Astrocyte of the hippocampus (primary cell): ENCODE results near the gene BRICD5.

Experiments
- DNase-seq: peaks from one replicate; pipeline ENCODE4 v3.0.0; 2011; ENCODE audit warnings: low read depth, low spot score

BRICD5 gene

DNA sequence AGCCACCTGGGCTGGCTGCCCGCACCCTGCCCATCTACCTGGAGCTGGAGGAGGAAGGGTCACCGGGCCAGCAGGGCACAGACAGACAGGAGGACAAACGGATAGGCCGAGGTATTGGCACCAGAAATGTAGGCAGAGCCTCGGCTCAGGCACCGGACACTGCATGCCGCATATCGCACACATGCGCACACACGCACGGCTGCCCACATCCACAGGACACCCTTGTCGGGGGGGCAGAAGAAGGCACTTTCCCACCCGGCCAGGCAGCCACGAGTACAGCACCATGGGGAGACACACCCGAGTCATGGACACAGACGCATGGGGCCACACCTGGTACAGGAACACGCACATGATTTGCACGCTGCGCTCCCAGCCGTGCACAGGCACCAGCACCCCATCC lies 28.7 kb downstream of the BRICD5 start:
- DNase-seq = no peak

DNA sequence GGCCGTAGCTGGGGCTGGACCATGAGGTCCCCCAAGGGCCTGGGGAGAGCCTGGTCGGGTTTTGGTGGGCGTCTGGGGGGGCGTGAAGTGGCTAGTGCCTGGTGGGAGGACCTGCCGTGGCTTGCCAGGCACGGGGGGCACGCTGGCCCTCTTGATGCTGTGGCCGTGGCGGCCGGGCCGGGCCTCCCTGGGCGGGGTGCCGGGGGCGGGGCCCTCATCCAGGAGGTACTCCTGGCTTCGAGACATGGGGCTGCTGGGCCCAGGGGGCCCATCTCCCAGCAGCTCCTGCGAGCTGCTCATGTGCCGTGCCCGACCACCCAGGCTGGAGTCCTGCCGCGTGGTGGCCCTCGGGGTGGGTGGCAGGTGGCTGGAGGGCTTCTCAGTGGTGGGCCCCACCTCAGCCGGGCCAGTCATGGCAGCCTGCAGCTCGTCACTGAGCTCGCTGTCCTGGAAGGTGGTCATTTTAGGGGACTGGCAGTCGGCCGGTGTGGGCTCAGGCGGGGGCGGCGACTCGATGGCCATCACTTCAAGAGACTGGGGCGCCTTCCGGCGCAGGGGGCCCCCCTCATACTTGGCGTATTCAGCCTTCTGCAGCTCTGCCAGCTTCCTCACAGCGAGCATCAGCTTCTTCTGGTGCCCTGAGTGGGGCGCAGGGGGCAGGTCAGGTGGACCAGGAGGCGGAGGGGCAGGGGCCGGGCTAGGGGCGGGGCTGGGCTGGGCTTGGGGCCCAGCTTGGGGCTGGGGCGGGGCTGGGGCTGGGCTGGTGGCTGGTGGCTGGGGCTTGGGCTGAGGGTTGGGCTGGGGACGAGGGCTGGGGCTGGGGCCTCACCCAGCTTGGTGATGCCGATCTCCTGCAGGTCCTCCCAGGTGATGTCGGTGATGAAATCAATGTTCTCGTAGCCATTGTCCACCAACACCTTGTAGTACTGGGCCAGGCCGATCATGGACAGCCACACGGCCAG lies 29.4 kb downstream of the BRICD5 start:
- DNase-seq = no peak

DNA sequence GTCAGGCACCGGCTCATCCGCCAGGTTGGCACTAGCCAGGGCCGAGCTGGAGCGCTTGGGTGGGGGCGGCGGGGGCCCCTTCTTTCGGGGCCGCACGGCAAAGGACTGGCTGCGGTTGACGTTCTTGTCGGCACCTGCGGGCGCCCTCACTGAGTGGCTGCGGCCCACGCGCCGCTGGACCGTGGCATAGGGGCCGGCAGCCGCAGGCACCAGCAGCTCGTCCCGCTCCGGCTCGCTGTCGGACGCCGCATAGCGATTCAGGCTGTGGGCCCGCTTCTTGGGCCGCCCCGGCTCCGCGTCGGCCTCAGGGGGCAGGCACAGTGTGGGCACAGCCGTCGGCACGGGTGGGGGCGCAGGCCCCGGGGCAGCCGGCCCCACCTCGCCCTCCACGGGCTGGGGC lies 30.2 kb downstream of the BRICD5 start:
- no peak for DNase-seq

DNA sequence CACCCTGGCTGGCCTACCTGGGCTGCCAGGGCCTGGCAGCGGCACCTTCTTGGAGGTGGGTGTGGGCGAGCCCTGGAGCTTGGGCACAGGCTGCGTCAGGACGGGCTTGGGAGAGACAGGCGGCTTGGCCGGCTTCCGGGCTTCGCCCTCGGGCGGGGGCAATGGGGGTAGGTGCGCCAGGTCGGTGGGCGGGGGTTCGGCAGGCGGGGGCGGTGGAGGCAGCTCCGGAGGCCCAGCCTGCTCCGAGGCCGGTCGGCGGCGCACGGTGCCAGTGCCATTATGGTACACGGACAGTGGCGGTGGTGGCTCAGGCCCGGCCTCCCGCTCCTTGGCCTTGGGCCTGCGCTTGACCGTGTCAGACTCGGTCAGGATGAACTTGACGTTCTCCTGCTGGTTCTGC lies 31.1 kb downstream of the BRICD5 start:
- no peak for DNase-seq

DNA sequence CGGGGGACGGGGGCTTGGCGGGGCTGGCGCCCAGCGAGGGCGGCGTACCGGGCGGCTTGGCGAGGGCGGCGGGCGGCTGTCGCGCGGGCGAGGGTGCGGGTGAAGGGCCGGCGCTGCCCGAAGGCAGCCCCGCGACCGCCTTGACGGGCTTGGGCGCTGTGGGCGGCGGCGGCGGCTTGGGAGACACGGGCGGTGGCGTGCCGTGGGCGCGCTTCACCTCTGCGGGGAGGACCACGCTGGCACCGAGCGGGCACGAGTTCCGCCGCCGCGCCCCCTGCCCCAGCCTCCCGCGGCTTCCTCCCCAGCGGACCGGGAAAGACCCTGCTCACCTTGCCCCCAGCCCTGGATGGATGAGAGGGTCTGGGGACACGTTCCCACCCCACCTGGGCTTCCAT lies 31.6 kb downstream of the BRICD5 start:
- DNase-seq = no peak

DNA sequence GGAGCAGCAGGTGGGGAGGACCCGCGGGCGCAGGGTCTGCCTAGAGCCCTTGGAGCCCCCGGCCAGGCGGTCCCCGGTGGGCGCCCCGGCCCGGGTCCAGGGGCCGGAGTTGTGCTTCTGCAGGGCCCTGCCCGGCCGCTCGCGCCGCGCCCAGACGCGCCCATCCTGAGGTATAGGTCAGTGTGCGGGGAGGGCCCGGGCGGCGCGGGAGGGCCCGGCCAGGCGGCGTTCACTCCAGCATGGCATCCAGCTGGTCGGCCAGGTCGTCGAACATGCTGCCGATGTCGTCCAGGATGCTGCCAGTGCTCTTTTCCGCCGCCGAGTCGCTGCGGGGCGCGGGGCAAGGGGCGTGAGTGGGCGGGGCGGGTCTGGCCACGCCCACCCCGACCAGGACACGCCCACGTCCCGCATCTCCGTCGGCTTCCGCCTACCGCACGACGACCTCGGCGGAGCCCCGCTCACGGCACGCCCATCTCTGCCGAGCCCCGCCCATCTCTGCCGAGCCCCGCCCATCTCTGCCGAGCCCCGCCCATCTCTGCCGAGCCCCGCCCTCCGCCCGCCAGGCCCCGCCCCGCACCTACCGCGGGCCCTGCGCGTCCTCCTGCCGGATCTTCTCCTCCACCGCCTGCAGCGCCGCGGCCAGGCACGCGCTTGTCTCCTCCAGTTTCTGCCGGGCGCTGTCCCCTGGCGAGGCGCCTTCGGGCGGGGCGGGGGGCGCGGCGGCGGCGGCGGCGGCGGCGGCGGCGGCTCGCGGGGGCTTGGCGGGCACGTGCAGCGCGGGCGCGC lies 32.1 kb downstream of the BRICD5 start:
- DNase-seq = peak; percentile 61

DNA sequence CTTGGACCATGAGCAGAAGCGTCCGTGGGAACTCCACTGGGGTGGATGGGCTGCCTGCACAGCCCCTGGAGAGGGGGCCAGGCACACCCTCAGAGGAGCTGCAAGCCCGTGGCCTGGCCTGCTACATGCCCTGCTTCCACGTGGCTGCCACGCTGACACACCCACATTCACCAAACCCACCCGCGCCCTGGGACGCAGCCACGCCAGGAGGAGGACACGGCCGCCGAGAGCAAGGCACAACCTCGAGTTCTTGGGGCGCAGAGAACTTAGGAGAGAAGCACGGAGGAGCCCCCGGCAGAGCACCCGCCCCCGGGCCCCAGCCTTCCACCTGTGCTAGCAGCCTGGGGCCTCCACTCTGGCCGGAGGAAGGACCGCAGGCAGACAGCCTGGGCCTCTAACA lies 33.1 kb downstream of the BRICD5 start:
- no peak for DNase-seq

DNA sequence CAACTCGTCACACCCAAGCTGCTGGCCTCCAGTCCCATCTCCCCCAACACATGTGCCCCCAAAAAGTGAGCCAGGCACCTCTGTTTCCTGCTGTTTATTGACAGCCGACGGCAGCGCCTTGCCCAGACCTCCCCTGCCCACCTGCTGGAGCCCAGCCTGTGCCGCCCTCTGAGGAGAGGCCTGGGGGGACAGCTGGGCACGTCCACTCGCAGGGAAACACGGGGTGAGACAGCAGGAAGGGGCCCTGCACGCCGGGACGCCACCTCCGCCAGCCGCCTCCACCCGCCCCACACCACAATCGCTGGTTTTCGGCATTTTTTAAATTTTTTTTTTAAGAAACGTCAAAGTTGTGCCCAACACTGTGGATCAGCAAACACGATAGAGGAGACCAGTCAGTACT lies 33.6 kb downstream of the BRICD5 start:
- DNase-seq = no peak

DNA sequence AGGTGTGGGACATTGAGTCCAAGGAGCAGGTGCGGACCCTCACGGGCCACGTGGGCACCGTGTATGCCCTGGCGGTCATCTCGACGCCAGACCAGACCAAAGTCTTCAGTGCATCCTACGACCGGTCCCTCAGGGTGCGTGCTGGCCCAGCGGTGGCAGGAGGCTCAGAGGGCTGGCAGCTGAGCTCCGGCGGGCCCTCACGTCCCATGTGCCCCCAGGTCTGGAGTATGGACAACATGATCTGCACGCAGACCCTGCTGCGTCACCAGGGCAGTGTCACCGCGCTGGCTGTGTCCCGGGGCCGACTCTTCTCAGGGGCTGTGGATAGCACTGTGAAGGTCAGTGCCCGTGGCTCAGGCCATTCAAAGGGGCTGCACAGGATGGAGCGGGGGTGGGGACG lies 34.6 kb downstream of the BRICD5 start:
- DNase-seq = no peak

DNA sequence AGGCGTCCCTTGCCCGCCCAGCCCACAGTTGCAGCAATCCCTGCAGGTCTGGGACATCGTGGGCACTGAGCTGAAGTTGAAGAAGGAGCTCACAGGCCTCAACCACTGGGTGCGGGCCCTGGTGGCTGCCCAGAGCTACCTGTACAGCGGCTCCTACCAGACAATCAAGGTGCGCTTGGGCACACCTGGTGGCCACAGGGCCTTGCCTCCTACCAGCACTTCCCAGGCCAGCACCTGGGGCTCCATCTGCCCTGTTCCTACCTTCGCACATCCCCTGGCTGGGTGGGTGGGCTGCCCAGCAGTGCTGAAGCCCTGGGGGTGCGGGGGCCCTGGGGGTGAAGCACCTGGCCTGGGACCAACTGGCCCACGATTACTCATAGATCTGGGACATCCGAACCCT lies 35.2 kb downstream of the BRICD5 start:
- no peak for DNase-seq

DNA sequence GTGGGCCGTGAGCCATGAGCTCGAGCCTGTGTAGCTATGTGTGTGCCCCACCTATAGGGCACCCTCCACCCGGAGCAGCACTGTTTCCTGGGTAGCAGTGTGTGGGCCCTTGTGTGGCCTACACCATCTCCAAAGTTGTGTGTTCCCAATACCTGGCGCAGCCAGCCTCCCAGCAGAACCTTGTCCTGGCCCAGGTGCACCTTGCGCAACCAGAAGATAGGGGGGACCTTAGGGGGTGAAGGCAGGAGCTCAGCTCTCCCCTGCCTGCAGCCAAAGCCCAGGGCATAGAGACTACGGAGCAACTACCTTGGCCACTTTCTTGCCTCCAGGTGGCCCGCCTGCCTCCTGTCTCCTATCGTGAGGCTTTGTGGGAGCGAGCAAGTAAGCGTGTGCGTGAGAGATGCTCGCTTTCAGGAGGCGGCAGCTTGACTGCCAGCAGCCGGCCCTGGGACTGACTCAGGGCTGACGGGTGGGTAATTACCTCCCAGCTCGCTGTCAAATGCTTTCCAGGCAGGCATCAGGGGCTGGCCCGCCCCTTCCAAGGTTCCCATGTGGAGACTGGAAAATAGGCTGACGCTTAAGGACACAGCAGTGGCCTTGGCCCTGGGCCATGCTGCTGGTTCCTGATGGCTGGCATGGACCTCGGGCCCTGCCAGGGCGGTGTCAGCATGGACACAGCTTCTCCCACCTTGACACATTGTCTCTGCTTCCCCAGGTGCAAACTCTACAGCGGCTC lies 36.1 kb downstream of the BRICD5 start:
- no peak for DNase-seq

DNA sequence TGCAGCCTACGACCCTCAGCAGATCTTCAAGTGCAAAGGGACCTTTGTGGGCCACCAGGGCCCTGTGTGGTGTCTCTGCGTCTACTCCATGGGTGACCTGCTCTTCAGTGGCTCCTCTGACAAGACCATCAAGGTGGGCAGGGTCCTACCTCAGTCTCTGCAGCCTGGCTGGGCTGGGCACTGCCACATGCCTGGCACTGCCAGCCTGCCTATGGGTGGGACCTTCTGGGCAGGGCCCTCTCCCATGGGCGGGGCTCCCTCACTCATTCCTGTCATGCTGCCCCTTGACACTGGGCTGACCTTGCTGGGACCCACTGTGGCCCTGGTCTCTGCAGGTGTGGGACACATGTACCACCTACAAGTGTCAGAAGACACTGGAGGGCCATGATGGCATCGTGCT lies 36.7 kb downstream of the BRICD5 start:
- no peak for DNase-seq

DNA sequence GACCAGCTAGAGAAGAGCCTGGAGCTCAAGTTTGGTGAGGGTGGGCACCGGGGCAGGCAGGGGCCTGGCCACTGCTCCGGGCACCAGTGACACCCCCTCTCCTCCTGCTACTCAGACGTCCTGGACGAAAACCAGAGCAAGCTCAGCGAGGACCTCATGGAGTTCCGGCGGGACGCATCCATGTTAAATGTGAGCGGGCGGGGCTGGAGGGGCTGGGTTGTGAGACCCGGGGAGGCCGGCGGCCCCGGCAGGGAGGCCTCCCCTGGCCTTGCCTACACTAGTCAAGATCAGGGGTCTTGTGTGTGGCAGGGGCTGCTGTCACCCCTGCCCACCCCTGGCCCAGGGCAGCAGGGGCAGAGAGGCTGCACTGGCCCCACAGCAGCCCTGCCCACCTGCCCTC lies 37.3 kb downstream of the BRICD5 start:
- DNase-seq = no peak

DNA sequence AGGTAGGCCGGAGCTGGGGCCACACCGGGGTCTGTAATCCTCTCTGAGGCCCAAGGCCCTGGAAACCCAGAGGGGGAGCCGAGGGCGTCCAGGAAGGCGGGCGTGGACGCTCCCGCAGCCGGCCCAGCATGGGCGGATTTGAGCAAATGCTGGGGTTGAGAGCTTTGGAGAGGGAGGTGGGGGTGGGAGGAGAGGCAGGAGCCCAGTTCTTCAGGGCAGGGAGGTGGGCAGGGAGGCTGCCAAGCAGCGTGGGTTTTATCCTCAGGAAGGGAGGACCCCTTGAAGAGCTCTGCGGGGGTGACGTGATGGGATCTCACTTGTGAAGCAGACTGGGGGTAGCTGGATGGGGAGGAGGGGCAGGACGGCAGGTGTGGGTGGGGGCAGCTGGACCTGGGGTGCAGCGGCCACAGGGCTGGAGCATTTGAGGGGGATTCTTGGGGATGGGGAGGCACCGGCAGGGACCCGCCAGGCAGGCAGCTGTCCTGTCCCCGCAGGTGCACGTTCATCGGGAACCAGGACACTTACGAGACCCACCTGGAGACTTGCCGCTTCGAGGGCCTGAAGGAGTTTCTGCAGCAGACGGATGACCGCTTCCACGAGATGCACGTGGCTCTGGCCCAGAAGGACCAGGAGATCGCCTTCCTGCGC lies 37.9 kb downstream of the BRICD5 start:
- DNase-seq = no peak

DNA sequence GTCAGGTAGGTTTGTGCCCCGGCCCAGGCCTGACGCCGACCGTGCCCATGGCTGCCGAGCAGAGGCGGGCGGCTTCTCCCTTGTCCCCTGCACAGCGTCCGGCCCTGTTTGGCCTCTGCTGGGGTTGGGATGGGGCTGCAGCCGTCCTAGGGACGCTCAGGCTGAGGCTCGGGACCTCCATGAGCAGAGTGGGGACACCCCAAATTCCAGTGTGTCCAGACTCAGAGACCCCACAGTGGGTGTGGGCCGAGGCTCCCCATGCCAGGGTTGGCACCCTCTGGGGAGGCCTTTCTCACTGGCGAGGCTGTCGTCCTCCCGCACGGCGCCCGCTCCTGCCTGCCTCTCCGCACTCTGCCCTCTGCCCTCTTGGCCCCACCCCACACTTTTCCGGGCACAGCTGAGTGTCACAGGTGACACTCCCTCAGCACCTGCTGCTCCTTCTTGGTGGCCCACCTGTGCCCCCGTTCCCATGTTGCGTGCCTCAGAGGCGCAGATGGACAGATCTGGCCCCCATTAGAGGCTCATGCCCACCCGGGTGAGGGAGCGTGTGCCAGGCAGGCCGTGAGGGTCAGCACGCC lies 39.0 kb downstream of the BRICD5 start:
- no peak for DNase-seq

DNA sequence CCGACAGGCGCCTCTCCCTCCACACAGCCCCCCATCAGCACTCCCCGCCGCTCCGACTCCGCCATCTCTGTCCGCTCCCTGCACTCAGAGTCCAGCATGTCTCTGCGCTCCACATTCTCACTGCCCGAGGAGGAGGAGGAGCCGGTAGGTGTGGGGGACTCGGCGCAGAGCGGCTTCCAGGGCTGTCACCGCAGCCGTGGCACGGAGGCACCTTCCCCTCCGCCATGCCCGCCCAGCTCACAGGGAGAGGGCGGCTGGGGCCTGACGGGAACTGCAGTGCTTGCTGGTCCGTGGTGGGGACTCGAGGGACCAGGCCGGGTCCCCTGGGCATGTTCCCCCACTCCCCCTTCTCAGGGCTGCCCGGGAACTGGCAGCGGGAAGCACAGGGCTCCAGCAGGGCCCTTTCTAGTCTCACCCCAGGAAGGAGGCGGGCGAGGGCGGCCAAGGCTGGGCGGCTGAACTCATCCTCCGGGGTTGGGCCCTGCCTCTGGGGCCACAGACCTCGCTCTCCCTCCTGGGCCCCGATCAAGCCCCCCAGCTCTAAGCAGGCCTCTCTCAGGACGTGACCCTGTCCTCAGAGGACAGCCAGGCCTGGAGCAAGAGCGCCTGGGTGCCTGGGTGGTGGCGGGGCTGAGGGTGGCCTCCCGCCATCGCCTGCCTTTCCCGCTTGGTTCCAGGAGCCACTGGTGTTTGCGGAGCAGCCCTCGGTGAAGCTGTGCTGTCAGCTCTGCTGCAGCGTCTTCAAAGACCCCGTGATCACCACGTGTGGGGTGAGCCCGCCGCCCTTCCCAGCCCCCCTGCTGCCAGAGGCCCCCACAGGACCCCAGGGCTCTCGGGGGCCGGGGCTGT lies 39.9 kb downstream of the BRICD5 start:
- no peak for DNase-seq

DNA sequence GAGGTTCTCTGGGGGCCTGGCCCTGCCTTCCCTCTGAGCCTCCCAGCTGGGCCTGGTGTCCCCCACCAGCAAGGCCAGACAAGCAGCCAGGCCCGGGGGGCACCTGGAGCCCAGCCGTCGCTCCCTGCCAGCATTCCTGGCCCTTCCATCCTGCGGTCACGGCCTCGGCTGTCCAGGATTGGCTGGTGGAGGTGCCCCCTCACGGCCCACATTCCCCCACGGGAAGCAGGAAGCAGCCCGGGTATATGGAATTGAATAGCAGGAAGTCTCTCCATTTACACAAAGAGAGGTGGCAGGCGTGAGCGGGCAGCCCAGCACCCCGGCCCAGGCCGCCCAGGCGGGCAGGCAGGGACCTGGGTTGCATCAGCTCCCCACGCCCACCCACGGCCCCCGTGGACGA lies 40.6 kb downstream of the BRICD5 start:
- no peak for DNase-seq

DNA sequence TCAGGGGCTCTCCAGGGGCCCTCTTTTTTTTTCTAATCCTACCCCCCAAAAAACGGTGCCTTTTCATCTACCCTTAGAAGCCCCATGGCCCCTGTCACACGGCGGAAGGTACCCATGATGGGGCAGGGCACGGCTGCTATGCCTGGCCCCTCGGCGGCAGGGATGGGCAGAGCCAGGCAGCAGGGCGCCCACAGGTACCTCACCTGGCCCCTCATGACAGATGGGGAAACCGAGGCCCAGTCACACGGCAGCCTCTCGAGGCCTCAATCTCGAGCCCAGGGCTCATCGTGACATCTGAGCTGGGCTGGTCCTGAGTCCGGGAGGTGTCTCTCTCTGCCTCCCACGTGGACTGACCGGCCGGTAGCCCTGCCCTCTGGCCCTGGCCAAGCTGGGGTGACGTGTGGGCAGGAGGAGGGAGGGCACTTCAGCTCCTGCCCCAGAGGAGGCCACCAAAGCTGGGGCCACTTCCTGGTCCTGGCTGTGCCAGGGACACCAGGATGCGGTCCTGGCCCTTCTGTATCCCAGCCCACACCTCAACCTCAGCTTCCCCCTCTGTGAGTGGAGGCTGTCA lies 43.5 kb downstream of the BRICD5 start:
- DNase-seq = no peak

DNA sequence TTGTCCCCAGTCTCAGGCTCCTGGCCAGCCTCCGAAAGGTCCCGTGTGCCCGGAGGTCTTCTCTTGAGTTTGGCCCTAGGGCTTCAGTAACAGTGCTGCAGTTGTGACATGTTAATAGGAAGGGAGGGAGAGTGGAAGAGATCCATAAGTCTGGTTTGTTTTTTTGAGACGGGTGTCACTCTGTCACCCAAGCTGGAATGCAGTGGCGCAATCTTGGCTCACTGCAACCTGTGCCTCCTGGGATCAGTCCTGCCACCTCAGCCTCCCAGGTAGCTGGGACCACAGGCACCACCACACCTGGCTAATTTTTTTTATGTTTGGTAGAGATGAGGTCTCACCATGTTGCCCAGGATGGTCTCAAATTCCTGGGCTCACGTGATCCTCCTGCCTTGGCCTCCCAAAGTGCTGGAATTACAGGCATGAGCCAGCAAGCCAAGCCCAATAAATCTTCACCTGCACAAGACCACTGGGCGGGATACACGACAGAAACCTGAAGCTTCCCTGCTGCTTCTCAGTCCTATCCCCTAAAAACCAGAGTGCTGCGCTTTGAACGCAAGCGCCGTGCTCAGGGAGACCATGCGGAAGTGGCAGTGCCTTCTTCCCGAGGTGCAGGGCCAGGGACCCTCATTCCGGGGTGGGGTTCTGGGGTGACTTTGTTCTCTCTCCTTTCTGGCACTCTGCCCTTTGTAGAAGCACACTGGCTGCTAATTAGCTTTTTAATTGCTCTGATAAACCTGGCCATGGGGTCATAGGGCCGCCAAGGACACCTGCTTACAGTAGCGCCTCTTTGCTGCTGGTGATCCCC lies 44.2 kb downstream of the BRICD5 start:
- DNase-seq = no peak
